GM12873 (cell line): Measurements from ENCODE around the gene HIVEP3.

ENCODE experiments used
- TF ChIP-seq, protein P1 (sequence below): IDR thresholded peaks from 2 replicates; pipeline ENCODE4 v1.5.1; 2012; ENCODE audit warnings: low read depth, mild to moderate bottlenecking, moderate library complexity, low read length, control low read depth; ENCODE audit not compliant: insufficient read depth; ENCODE audit errors: missing control alignments

The HIVEP3 gene

DNA sequence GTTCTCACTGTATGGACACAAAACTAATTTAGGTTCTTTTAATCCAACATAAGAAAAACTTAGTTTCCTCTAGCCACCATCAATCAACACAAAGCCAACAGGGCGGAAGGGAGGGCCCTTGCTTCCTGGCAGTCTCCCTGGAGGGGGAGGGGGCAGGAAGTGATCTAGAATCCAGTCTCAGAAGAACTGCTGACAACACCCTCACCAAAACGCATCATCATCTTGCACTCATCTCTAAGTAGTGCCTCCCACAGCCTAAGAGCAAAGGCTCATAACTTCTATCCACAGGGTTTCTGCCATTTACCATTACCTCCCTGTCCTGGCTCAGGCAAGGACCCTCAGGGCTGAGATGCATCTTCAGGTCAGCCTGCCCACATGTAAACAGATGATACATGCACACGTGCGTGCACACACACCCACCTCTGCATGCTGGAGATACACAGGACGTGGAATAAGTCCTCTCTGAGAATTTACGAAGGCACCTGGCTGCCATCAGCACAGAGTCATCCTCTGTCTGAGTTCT lies 20.5 kb downstream of the HIVEP3 start:
- TF ChIP-seq, protein P1, sequence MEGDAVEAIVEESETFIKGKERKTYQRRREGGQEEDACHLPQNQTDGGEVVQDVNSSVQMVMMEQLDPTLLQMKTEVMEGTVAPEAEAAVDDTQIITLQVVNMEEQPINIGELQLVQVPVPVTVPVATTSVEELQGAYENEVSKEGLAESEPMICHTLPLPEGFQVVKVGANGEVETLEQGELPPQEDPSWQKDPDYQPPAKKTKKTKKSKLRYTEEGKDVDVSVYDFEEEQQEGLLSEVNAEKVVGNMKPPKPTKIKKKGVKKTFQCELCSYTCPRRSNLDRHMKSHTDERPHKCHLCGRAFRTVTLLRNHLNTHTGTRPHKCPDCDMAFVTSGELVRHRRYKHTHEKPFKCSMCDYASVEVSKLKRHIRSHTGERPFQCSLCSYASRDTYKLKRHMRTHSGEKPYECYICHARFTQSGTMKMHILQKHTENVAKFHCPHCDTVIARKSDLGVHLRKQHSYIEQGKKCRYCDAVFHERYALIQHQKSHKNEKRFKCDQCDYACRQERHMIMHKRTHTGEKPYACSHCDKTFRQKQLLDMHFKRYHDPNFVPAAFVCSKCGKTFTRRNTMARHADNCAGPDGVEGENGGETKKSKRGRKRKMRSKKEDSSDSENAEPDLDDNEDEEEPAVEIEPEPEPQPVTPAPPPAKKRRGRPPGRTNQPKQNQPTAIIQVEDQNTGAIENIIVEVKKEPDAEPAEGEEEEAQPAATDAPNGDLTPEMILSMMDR: no peak

DNA sequence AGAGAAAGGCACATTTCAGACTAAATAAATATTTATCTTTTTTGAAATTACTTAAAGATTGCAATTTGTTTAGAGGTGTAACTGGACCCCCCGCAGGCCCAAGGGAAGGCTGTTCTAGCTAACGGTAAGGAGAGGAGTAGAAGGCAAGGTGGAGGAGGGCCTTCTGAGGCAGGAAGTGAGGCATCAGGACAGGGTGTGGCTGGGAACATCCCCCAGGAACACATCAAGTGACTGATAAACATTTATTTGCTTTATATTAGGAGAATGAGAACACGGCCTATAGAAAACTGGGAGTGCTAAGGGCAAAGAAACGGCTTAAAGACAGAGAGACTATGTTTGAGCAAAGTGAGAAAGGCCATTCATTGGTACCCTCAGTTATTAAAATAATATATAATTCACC lies 23.2 kb downstream of the HIVEP3 start:
- TF ChIP-seq, protein P1: no peak

DNA sequence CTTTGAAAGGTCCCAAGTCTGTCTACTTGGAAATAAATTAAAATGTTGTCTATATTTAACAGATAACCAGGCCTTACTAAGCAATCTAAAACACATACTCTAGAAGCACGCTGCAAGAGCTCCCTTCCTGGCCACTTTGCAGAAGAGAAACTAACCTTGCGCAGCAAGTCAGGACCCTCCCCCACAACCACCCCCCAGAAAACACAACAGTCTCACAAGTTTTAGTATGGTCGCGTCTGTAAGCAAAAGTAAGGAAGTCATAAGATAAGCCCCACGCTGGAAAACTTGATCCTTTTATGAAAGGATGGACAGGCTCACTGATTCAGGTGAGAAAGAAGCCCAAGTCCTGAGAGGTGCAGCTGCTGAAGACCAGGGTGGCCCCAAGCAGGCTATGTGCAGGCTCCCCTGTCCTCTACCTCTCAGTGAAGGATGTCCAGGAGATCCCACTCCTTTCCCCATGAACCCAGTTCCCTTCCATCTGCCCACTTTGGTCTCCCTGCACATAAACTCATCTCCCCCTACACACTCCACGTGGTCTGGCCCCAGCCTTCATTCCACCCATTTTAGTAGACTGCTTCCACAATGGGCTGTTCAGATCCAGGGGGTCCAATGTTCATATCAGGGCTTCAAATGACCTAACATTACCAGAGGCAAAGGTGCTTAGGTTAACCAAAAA lies 23.8 kb downstream of the HIVEP3 start:
- TF ChIP-seq, protein P1: no peak

DNA sequence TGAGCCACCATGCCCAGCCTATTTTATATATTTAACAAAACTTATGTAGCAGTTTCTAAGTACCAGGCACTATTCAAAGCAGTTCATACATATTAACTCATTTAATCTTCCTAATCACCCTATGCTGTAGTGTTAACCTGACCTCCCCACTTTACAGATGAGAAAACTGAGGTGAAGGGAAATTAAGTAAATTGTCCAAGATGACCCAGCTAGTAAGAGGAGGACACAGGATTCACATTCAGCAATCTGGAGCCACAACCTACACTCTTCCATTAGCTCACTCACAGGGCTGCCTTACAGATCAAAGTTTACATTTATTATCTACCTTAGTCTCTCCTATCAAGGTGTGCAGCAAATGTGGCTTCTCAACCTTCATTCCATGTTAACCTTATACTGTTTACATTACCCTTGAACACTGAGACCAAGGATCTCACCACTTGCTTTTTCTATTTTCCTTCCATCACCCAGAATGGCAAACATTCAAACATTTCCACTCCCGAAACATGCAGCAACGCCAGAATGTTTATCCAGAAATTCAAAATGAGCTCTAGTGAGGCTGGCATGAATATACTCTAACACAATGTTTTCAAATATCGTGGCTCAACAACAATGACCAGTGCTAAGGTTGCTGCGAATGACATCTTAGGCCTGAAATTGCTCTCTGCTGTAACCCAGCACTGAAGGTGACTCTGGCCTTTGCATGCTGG lies 24.5 kb downstream of the HIVEP3 start:
- TF ChIP-seq, protein P1: no peak

DNA sequence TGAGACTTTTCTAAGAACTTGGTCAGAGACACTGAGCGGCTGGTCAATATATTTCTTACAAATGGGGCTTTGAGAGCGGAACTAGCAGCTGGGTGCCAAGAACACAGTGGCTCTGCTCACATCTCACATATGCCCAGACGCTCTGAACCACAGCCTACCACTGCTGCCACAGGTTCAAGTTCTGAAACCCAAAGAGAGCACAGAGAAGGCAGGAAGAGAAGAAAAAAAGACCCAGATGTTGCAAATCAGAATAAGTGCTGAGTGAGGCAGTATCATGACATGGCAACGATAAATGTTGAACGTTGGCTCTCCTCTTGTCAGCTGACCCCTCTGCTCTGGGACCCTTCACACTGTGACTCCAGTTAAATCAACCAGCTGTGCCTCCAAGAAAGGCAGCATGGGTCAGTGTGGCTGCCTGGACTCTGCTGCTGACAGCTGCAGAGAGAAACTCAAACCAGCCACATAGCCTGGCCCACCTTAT lies 26.4 kb downstream of the HIVEP3 start:
- TF ChIP-seq, protein P1: no peak

DNA sequence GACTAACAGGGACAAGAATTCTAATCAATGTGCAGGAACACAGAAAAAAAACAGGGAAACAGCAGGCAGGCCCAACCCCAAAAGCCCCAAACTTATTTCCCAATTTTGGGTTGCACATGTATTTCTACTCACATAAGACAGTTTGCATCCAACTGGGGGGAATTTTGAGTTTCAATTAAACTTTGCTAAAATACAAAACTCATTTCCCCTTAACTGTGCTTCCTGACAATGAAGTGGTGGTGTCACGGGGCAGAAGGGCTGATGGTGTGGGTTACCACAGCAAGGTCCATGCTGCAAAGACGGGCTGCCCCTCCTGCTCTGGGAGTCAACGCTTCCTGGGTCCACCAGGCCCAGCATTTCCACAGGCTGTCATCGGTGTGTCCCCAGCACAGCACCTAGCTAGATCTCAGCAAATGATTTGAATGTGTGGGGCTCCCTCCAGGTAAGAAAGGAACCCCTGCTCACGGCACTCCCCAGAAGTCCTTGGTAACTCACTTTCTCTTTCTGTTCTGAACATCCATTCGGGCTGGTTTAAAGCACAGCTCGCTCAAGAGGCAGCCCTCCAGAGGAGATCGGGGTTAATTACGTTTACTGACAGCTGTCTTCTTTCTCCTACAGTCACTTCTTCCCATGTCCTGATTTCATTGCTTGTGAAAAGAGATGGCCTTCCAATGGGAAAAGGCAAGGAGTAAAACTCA lies 27.4 kb downstream of the HIVEP3 start:
- TF ChIP-seq, protein P1: peak; percentile 56

DNA sequence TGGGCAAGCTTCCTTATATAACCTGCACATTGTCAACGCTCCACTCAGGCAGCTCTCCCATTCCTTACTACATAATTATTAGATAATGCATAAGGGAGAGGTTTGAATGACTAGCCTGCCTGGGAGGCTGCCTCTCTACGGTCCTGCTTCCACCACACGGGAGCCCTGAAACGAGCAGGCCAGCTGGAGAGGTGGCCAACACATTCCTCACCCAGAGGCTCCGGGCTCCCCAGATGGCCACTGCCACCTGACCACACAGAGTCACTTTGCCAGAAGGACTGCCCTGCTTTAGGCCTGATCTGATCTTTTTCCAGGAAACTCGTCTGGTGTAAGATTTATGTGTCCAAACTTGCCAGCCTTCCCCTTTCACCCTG lies 27.9 kb downstream of the HIVEP3 start:
- TF ChIP-seq, protein P1: no peak
